SK-N-SH (cell line): ENCODE measurements around the gene ANO3. TPM values are rescaled to one million over a fixed set of nuclear protein-coding genes. Genes with fewer than 3 reads are reported as not detected.
"Not testable (repeated sequence)": the region's sequence is repeated elsewhere in the genome, so short reads cannot be mapped to it uniquely, and the experiment has no call there.

ENCODE experiments used
- CTCF ChIA-PET: fragments of 300-600, 350-600 bp; formaldehyde crosslinking; extraction: SDS; loops from one replicate; lab custom pipeline; 2021; lab: Yijun Ruan, JAX
- POLR2A ChIA-PET: fragments of 350-600 bp; sonication (Branson Sonifier 250); formaldehyde crosslinking; extraction: SDS; loops from one replicate; lab custom pipeline; 2020; ENCODE audit warnings: antibody characterized with exemption, inconsistent platforms; lab: Yijun Ruan, JAX
- DNase-seq: peaks from one replicate; pipeline ENCODE4 v3.0.0; 2012
- H2AFZ ChIP-seq: fragments of 200-600 bp; sonication (generic); 2 replicates; pipeline ENCODE4 v1.8.1; 2016; ENCODE audit warnings: antibody characterized with exemption, mild to moderate bottlenecking, low read depth
- H3F3A ChIP-seq: fragments of 200-600 bp; sonication (generic); replicated peaks from 2 replicates; pipeline ENCODE3; 2016; ENCODE audit warnings: antibody characterized with exemption, mild to moderate bottlenecking; ENCODE audit not compliant: insufficient read depth
- H3K27ac ChIP-seq, 2 experiments: fragments of 200-500 bp in 1 of 2; fragments of 200-600 bp in 1 of 2; sonication (Bioruptor generic) in 1 of 2; sonication (generic), shearing (Covaris generic) in 1 of 2; 2 replicates each; pipeline versions ENCODE4 v1.5.1 to v1.6.1; 2014 to 2016; ENCODE audit warnings: low read depth in 2 of 2, inconsistent platforms in 1 of 2, low read length in 1 of 2, mild to moderate bottlenecking in 1 of 2, mixed read lengths in 1 of 2
- H3K27me3 ChIP-seq: fragments of 200-600 bp; sonication (generic), shearing (Covaris generic); 2 replicates; pipeline ENCODE4 v1.6.1; 2016; ENCODE audit warnings: mixed run types; ENCODE audit not compliant: insufficient read depth
- H3K36me3 ChIP-seq, 2 experiments: fragments of 200-500 bp in 1 of 2; fragments of 200-600 bp in 1 of 2; sonication (Bioruptor generic) in 1 of 2; sonication (generic) in 1 of 2; replicated peaks in 1 of 2; 2 replicates each; pipeline versions ENCODE3 to v1.5.1; 2014 to 2016; ENCODE audit warnings: low read length in 1 of 2, mild to moderate bottlenecking in 1 of 2; ENCODE audit not compliant: insufficient read depth in 2 of 2, control insufficient read depth in 1 of 2
- H3K4me1 ChIP-seq, 2 experiments: fragments of 200-500 bp in 1 of 2; fragments of 200-600 bp in 1 of 2; sonication (Bioruptor generic) in 1 of 2; sonication (generic), shearing (Covaris generic) in 1 of 2; 2 replicates each; pipeline versions ENCODE4 v1.5.1 to v1.6.1; 2014 to 2016; ENCODE audit warnings: low read depth in 1 of 2, low read length in 1 of 2, mixed run types in 1 of 2; ENCODE audit not compliant: insufficient read depth in 2 of 2, control insufficient read depth in 1 of 2
- H3K4me2 ChIP-seq: fragments of 200-600 bp; sonication (generic), shearing (Covaris generic); 2 replicates; pipeline ENCODE4 v1.6.1; 2017; ENCODE audit warnings: mixed run types
- H3K4me3 ChIP-seq, 2 experiments: fragments of 200-500 bp in 1 of 2; fragments of 200-600 bp in 1 of 2; sonication (Bioruptor generic) in 1 of 2; sonication (generic), shearing (Covaris generic) in 1 of 2; 2 replicates each; pipeline versions ENCODE4 v1.5.1 to v1.8.1; 2014 to 2016; ENCODE audit warnings: low read depth in 2 of 2, inconsistent platforms in 1 of 2, low read length in 1 of 2, mild to moderate bottlenecking in 1 of 2, mixed read lengths in 1 of 2, moderate library complexity in 1 of 2
- H3K79me2 ChIP-seq: fragments of 200-600 bp; sonication (generic); 2 replicates; pipeline ENCODE4 v1.8.1; 2017; ENCODE audit warnings: mild to moderate bottlenecking; ENCODE audit not compliant: insufficient read depth
- H3K9ac ChIP-seq: fragments of 200-600 bp; sonication (generic); 2 replicates; pipeline ENCODE4 v1.6.1; 2017; ENCODE audit warnings: mixed run types
- H3K9me2 ChIP-seq: fragments of 200-600 bp; sonication (generic); 2 replicates; pipeline ENCODE4 v1.6.1; 2017; ENCODE audit warnings: mixed run types
- H3K9me3 ChIP-seq: fragments of 200-600 bp; sonication (generic); 2 replicates; pipeline ENCODE4 v1.6.1; 2017; ENCODE audit warnings: mixed run types, mild to moderate bottlenecking, moderate library complexity
- H4K20me1 ChIP-seq: fragments of 200-600 bp; sonication (generic); 2 replicates; pipeline ENCODE4 v1.6.1; 2017; ENCODE audit warnings: mild to moderate bottlenecking, mixed run types; ENCODE audit not compliant: insufficient read depth
- CHD2 ChIP-seq: fragments of 150-350 bp; IDR thresholded peaks from 2 replicates; pipeline ENCODE4 v1.6.1; 2018; ENCODE audit warnings: low read length; ENCODE audit not compliant: partially characterized antibody
- CTCF ChIP-seq: fragments of 200-600 bp; sonication (generic); IDR thresholded peaks from 2 replicates; pipeline ENCODE4 v1.6.1; 2017; ENCODE audit warnings: antibody characterized with exemption, mild to moderate bottlenecking, moderate library complexity
- ELF1 ChIP-seq: IDR thresholded peaks from 2 replicates; pipeline ENCODE4 v1.4.0; 2012
- EZH2phosphoT487 ChIP-seq: fragments of 200-600 bp; sonication (generic); IDR thresholded peaks from 2 replicates; pipeline ENCODE4 v1.6.1; 2017; ENCODE audit warnings: low read depth, mixed run types, mild to moderate bottlenecking, antibody characterized with exemption, moderate library complexity, borderline replicate concordance
- JUND ChIP-seq: IDR thresholded peaks from 2 replicates; pipeline ENCODE4 v1.4.0; 2012
- POLR2AphosphoS5 ChIP-seq: IDR thresholded peaks from 2 replicates; pipeline ENCODE4 v1.6.1; 2012; ENCODE audit warnings: low read depth, low read length
- RAD21 ChIP-seq: IDR thresholded peaks from 2 replicates; pipeline ENCODE4 v1.6.1; 2012; ENCODE audit warnings: mild to moderate bottlenecking, low read length
- RXRA ChIP-seq: IDR thresholded peaks from 2 replicates; pipeline ENCODE4 v1.4.0; 2012; ENCODE audit warnings: low read depth, mild to moderate bottlenecking, borderline replicate concordance
- SMC3 ChIP-seq: IDR thresholded peaks from 2 replicates; pipeline ENCODE4 v1.6.1; 2012; ENCODE audit warnings: low read depth, low read length, improper control_type of control experiment
- USF1 ChIP-seq: IDR thresholded peaks from 2 replicates; pipeline ENCODE4 v1.4.0; 2012; ENCODE audit warnings: low read depth, borderline replicate concordance
- WGBS: methylation state at CpG from one replicate; pipeline ENCODE4 v1.1.6; 2017; ENCODE audit warnings: low lambda C conversion rate; 5-methylcytosine and 5-hydroxymethylcytosine counted together
- polyA plus RNA-seq, 3 experiments: library from polyadenylated mRNA; depleted of rRNA; stranded (reverse); fragments of >200 nt; gene quantifications; 2 replicates each; pipeline ENCODE4 v1.2.3, GENCODE V29; 2012
- TF ChIP-seq, protein P1 (sequence below): fragments of 150-350 bp; IDR thresholded peaks from 2 replicates; pipeline ENCODE4 v1.6.1; 2016; ENCODE audit warnings: mild to moderate bottlenecking, low read depth, low read length

Gene ANO3
- polyA plus RNA-seq, 1 of the 3 experiments (the other 2 are of a cell fraction): 0.13 TPM

DNA sequence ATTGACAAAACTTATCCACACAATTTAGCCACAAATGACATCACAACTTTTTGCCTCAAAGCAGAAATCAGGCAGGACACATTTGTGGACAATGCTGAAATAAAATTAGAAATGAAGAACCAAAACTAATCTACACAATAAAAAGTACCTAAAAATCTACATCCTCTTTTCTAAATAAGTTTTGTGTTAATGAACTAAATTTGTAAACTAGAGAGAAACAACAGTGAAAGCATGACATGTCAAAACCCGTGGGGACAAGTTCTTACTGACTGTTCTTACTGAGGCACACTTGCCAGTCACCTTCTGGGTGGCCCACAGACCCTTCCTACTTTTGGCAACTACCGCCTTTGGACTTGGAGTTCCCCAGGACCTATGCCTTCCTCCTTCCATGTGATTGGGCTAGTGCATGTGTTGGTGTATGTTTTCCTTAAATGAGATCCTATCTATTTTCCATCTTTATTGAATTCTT, 300.8 kb downstream of the ANO3 start:
- Histone ChIP-seq H3K9me2 (no peaks in the 10 kb centered on the region), H3K27ac (no peak overlapping the region), H4K20me1 (no peaks in the 10 kb centered on the region), H3K9me3 (no peaks in the 10 kb centered on the region), H3F3A (no peaks in the 10 kb centered on the region), H3K27me3 (no peaks in the 10 kb centered on the region), H3K36me3 (no peaks in the 10 kb centered on the region)
- no peak for DNase-seq
- WGBS: 46% methylated on average over 2 of the region's 2 CpGs
- TF ChIP-seq JUND: no peak
- no peak for TF ChIP-seq ELF1
- TF ChIP-seq POLR2AphosphoS5: no peak
- TF ChIP-seq CHD2: no peak
- TF ChIP-seq RXRA: no peak
- TF ChIP-seq EZH2phosphoT487: no peak
- TF ChIP-seq, all 33 proteins: peak for 0
- no peak overlapping the region for H3K9ac ChIP-seq
- H3K4me2 ChIP-seq: no peak overlapping the region
- ChIA-PET POLR2A (no interaction called here), CTCF (interaction anchor here (1.3 kb wide), 1 partner anchor 17 kb away, joined by 3 read pairs; no protein-coding TSS in a partner anchor)
- H3K4me1 ChIP-seq: no peaks in the 10 kb centered on the region
- H3K79me2 ChIP-seq: no peaks in the 10 kb centered on the region
- no peak overlapping the region for H2AFZ ChIP-seq
- no peak overlapping the region for H3K4me3 ChIP-seq

- H3K79me2 ChIP-seq, H3K27me3 ChIP-seq, H4K20me1 ChIP-seq, H3K4me3 ChIP-seq, H3K4me2 ChIP-seq, H3K9me2 ChIP-seq, H2AFZ ChIP-seq, H3K36me3 ChIP-seq, DNase-seq, POLR2A ChIA-PET, H3K27ac ChIP-seq, H3K9ac ChIP-seq, H3K4me1 ChIP-seq, H3F3A ChIP-seq, H3K9me3 ChIP-seq: not testable (repeated sequence)
- WGBS: 85% methylated on average over 9 of the region's 10 CpGs
- CTCF ChIA-PET: interaction anchor here (1.0 kb wide), 1 partner anchor 23 kb away, joined by 3 read pairs; no protein-coding TSS in a partner anchor
Measured at GRCh38 chr11:26643314-26643713, 311.4 kb downstream of the ANO3 start.

DNA sequence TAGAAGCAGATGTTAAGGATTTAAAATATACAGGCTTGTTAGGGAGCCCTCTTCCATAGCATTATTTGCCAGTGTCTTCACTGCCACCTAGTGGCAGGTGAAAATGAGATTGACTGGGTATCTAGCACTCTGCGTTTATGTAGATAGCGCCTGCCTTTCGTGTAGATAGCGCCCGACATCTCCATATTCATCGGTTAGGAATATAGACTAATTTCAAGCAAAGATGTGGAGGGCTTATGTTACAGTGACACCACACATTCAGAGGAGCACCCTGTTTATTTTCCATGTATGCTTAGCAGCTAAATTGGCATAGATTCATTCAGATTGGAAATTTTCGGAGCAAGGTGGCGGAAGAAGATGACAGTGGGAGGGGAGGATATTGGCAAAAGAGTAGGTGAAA, 318.0 kb downstream of the ANO3 start:
- POLR2A ChIA-PET: no interaction called here
- H4K20me1 ChIP-seq: no peaks in the 10 kb centered on the region
- no peak overlapping the region for H3K27ac ChIP-seq
- H3K4me1 ChIP-seq: no peaks in the 10 kb centered on the region
- H3K4me3 ChIP-seq: no peak overlapping the region
- CTCF ChIA-PET: interaction anchor here (0.6 to 4.0 kb wide), 15 partner anchors 8 to 534 kb away, joined by 3 to 29 read pairs (median 5); partner anchors contain the start of gene ANO3
- no peak overlapping the region for H2AFZ ChIP-seq
- H3F3A ChIP-seq: no peaks in the 10 kb centered on the region
- TF ChIP-seq SMC3: peak; percentile 75
- TF ChIP-seq USF1: no peak
- TF ChIP-seq, protein P1, sequence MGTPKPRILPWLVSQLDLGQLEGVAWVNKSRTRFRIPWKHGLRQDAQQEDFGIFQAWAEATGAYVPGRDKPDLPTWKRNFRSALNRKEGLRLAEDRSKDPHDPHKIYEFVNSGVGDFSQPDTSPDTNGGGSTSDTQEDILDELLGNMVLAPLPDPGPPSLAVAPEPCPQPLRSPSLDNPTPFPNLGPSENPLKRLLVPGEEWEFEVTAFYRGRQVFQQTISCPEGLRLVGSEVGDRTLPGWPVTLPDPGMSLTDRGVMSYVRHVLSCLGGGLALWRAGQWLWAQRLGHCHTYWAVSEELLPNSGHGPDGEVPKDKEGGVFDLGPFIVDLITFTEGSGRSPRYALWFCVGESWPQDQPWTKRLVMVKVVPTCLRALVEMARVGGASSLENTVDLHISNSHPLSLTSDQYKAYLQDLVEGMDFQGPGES: no peak
- TF ChIP-seq ELF1: no peak
- peak; percentile 84 for TF ChIP-seq CTCF
- peak; percentile 84 for TF ChIP-seq RAD21
- TF ChIP-seq, all 33 proteins: peak for 3
- H3K9me3 ChIP-seq: no peaks in the 10 kb centered on the region
- no peak overlapping the region for H3K4me2 ChIP-seq
- no peaks in the 10 kb centered on the region for H3K36me3 ChIP-seq
- no peaks in the 10 kb centered on the region for H3K27me3 ChIP-seq
- H3K9me2 ChIP-seq: no peaks in the 10 kb centered on the region
- DNase-seq: peak; percentile 41
- no peaks in the 10 kb centered on the region for H3K79me2 ChIP-seq
- 83% methylated on average over 8 of the region's 8 CpGs for WGBS
- no peak overlapping the region for H3K9ac ChIP-seq
